ENCODE measurements around the gene STRBP. TPM values are rescaled to one million over a fixed set of nuclear protein-coding genes. Genes with fewer than 3 reads are reported as not detected.

Gene STRBP
- total and polyA plus RNA-seq, 2 of the 8 experiments (the other 6 are each of a cell fraction or from before 2014, with no cell fraction given): 29.7 to 105 TPM

GRCh38 chr9:123093141-123093540 lies 175.2 kb downstream of the STRBP start (continued):
- TF ChIP-seq, protein P1, sequence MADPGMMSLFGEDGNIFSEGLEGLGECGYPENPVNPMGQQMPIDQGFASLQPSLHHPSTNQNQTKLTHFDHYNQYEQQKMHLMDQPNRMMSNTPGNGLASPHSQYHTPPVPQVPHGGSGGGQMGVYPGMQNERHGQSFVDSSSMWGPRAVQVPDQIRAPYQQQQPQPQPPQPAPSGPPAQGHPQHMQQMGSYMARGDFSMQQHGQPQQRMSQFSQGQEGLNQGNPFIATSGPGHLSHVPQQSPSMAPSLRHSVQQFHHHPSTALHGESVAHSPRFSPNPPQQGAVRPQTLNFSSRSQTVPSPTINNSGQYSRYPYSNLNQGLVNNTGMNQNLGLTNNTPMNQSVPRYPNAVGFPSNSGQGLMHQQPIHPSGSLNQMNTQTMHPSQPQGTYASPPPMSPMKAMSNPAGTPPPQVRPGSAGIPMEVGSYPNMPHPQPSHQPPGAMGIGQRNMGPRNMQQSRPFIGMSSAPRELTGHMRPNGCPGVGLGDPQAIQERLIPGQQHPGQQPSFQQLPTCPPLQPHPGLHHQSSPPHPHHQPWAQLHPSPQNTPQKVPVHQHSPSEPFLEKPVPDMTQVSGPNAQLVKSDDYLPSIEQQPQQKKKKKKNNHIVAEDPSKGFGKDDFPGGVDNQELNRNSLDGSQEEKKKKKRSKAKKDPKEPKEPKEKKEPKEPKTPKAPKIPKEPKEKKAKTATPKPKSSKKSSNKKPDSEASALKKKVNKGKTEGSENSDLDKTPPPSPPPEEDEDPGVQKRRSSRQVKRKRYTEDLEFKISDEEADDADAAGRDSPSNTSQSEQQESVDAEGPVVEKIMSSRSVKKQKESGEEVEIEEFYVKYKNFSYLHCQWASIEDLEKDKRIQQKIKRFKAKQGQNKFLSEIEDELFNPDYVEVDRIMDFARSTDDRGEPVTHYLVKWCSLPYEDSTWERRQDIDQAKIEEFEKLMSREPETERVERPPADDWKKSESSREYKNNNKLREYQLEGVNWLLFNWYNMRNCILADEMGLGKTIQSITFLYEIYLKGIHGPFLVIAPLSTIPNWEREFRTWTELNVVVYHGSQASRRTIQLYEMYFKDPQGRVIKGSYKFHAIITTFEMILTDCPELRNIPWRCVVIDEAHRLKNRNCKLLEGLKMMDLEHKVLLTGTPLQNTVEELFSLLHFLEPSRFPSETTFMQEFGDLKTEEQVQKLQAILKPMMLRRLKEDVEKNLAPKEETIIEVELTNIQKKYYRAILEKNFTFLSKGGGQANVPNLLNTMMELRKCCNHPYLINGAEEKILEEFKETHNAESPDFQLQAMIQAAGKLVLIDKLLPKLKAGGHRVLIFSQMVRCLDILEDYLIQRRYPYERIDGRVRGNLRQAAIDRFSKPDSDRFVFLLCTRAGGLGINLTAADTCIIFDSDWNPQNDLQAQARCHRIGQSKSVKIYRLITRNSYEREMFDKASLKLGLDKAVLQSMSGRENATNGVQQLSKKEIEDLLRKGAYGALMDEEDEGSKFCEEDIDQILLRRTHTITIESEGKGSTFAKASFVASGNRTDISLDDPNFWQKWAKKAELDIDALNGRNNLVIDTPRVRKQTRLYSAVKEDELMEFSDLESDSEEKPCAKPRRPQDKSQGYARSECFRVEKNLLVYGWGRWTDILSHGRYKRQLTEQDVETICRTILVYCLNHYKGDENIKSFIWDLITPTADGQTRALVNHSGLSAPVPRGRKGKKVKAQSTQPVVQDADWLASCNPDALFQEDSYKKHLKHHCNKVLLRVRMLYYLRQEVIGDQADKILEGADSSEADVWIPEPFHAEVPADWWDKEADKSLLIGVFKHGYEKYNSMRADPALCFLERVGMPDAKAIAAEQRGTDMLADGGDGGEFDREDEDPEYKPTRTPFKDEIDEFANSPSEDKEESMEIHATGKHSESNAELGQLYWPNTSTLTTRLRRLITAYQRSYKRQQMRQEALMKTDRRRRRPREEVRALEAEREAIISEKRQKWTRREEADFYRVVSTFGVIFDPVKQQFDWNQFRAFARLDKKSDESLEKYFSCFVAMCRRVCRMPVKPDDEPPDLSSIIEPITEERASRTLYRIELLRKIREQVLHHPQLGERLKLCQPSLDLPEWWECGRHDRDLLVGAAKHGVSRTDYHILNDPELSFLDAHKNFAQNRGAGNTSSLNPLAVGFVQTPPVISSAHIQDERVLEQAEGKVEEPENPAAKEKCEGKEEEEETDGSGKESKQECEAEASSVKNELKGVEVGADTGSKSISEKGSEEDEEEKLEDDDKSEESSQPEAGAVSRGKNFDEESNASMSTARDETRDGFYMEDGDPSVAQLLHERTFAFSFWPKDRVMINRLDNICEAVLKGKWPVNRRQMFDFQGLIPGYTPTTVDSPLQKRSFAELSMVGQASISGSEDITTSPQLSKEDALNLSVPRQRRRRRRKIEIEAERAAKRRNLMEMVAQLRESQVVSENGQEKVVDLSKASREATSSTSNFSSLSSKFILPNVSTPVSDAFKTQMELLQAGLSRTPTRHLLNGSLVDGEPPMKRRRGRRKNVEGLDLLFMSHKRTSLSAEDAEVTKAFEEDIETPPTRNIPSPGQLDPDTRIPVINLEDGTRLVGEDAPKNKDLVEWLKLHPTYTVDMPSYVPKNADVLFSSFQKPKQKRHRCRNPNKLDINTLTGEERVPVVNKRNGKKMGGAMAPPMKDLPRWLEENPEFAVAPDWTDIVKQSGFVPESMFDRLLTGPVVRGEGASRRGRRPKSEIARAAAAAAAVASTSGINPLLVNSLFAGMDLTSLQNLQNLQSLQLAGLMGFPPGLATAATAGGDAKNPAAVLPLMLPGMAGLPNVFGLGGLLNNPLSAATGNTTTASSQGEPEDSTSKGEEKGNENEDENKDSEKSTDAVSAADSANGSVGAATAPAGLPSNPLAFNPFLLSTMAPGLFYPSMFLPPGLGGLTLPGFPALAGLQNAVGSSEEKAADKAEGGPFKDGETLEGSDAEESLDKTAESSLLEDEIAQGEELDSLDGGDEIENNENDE (IDR thresholded peaks at IDR 0.05; ENCODE audit: insufficient replicate concordance, low read length): no peak
- TF ChIP-seq CEBPB (IDR thresholded peaks at IDR 0.05; ENCODE audit: low read depth, low read length) (no peak), RBBP5 (IDR thresholded peaks at IDR 0.05; ENCODE audit: borderline replicate concordance, low read depth, low read length) (no peak), BCL11A (IDR thresholded peaks at IDR 0.05; ENCODE audit: low read depth in 2 of 2, low read length in 2 of 2) (no peak), HDAC2 (IDR thresholded peaks at IDR 0.05; ENCODE audit: borderline replicate concordance in 1 of 2, low read depth in 2 of 2, low read length in 2 of 2) (no peak), KDM4A (IDR thresholded peaks at IDR 0.05; ENCODE audit: low read depth, low read length, severe bottlenecking) (no peak), CBX5 (IDR thresholded peaks at IDR 0.05; ENCODE audit: low read depth, low read length) (no peak)
- TF ChIP-seq, protein P2, sequence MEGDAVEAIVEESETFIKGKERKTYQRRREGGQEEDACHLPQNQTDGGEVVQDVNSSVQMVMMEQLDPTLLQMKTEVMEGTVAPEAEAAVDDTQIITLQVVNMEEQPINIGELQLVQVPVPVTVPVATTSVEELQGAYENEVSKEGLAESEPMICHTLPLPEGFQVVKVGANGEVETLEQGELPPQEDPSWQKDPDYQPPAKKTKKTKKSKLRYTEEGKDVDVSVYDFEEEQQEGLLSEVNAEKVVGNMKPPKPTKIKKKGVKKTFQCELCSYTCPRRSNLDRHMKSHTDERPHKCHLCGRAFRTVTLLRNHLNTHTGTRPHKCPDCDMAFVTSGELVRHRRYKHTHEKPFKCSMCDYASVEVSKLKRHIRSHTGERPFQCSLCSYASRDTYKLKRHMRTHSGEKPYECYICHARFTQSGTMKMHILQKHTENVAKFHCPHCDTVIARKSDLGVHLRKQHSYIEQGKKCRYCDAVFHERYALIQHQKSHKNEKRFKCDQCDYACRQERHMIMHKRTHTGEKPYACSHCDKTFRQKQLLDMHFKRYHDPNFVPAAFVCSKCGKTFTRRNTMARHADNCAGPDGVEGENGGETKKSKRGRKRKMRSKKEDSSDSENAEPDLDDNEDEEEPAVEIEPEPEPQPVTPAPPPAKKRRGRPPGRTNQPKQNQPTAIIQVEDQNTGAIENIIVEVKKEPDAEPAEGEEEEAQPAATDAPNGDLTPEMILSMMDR (IDR thresholded peaks at IDR 0.05; ENCODE audit: control extremely low read depth in 1 of 3, insufficient read depth in 1 of 3, low read depth in 1 of 3, low read length in 3 of 3): no peak

Data from H1 (cell line).